CD14-positive monocyte (primary cell): Measurements from ENCODE around the gene EPHB2. TPM values are rescaled to one million over a fixed set of nuclear protein-coding genes. Genes with fewer than 3 reads are reported as not detected.

ENCODE experiments used
- DNase-seq, 3 donors: peaks; one replicate each; pipeline ENCODE4 v3.0.0-alpha.2; 2011 to 2022
- H2AFZ ChIP-seq: 2 replicates; pipeline ENCODE4 v1.6.0; 2012; ENCODE audit warnings: mild to moderate bottlenecking, low read depth, low read length, inconsistent platforms; ENCODE audit not compliant: insufficient read depth, poor library complexity, severe bottlenecking
- H3K27ac ChIP-seq, 2 donors: 1 replicate in 1 of 2; 2 replicates in 1 of 2; pipeline ENCODE4 v1.5.1; 2012 to 2013; ENCODE audit warnings: low read length in 2 of 2, control low read depth in 1 of 2, inconsistent platforms in 1 of 2, low read depth in 1 of 2, mild to moderate bottlenecking in 1 of 2
- H3K27me3 ChIP-seq, 2 donors: one replicate each; pipeline versions ENCODE4 v1.6.0 to v1.6.1; 2011 to 2013; ENCODE audit warnings: low read length in 2 of 2; ENCODE audit not compliant: control insufficient read depth in 2 of 2, insufficient read depth in 2 of 2
- H3K36me3 ChIP-seq, 2 donors: replicated peaks in 1 of 2; 1 replicate in 1 of 2; 2 replicates in 1 of 2; pipeline versions ENCODE4 v1.5.1 to v1.6.1; 2012 to 2013; ENCODE audit warnings: low read length in 2 of 2, control low read depth in 1 of 2, inconsistent platforms in 1 of 2, mild to moderate bottlenecking in 1 of 2; ENCODE audit not compliant: insufficient read depth in 2 of 2, control insufficient read depth in 1 of 2
- H3K4me1 ChIP-seq, 2 donors: 1 replicate in 1 of 2; 2 replicates in 1 of 2; pipeline versions ENCODE4 v1.5.1 to v1.6.1; 2012 to 2013; ENCODE audit warnings: low read length in 2 of 2, control low read depth in 1 of 2, inconsistent platforms in 1 of 2, mild to moderate bottlenecking in 1 of 2, moderate library complexity in 1 of 2; ENCODE audit not compliant: insufficient read depth in 2 of 2, control insufficient read depth in 1 of 2
- H3K4me2 ChIP-seq: replicated peaks from 2 replicates; pipeline ENCODE3; 2012; ENCODE audit warnings: low read length, moderate library complexity, mild to moderate bottlenecking; ENCODE audit not compliant: poor library complexity, severe bottlenecking; ENCODE audit errors: extremely low read depth
- H3K4me3 ChIP-seq, 3 experiments: fragments of 200-600 bp in 1 of 3; sonication (generic) in 1 of 3; replicated peaks in 1 of 3; 1 replicate in 2 of 3; 2 replicates in 1 of 3; pipeline ENCODE4 v1.5.1; 2011 to 2013; ENCODE audit warnings: low read length in 3 of 3, mild to moderate bottlenecking in 3 of 3, control low read depth in 2 of 3, low read depth in 2 of 3, inconsistent platforms in 1 of 3, moderate library complexity in 1 of 3
- H3K79me2 ChIP-seq: 2 replicates; pipeline ENCODE4 v1.6.0; 2012; ENCODE audit warnings: mild to moderate bottlenecking, control low read depth, inconsistent platforms, low read length, moderate library complexity; ENCODE audit not compliant: insufficient read depth
- H3K9ac ChIP-seq: 2 replicates; pipeline ENCODE4 v1.6.0; 2017; ENCODE audit warnings: low read length, mild to moderate bottlenecking; ENCODE audit not compliant: insufficient read depth, poor library complexity, severe bottlenecking
- H3K9me3 ChIP-seq, 2 donors: replicated peaks in 1 of 2; 1 replicate in 1 of 2; 2 replicates in 1 of 2; pipeline versions ENCODE4 v1.5.1 to v1.6.1; 2012 to 2013; ENCODE audit warnings: low read length in 2 of 2, control low read depth in 1 of 2; ENCODE audit not compliant: control insufficient read depth in 1 of 2, insufficient read depth in 1 of 2
- H4K20me1 ChIP-seq: 2 replicates; pipeline ENCODE4 v1.6.0; 2012; ENCODE audit warnings: mild to moderate bottlenecking, low read length, control low read depth, moderate library complexity; ENCODE audit not compliant: insufficient read depth
- H3K27ac Mint-ChIP-seq, 7 donors: one replicate each; pipeline ENCODE4 v1.8.0; 2020; ENCODE audit warnings: mild to moderate bottlenecking in 7 of 7, mixed read lengths in 7 of 7, moderate library complexity in 6 of 7, inconsistent platforms in 2 of 7
- H3K27me3 Mint-ChIP-seq, 3 donors: one replicate each; pipeline ENCODE4 v1.8.0; 2021 to 2022; ENCODE audit warnings: low read depth in 3 of 3, mild to moderate bottlenecking in 3 of 3, mixed read lengths in 3 of 3, moderate library complexity in 3 of 3, inconsistent platforms in 1 of 3
- H3K36me3 Mint-ChIP-seq, 2 donors: one replicate each; pipeline ENCODE4 v1.8.0; 2020; ENCODE audit warnings: mixed read lengths in 2 of 2, inconsistent platforms in 1 of 2, mild to moderate bottlenecking in 1 of 2
- H3K4me1 Mint-ChIP-seq: one replicate; pipeline ENCODE4 v1.8.0; 2020; ENCODE audit warnings: mild to moderate bottlenecking, mixed read lengths
- H3K4me3 Mint-ChIP-seq, 2 donors: one replicate each; pipeline ENCODE4 v1.8.0; 2020; ENCODE audit warnings: mild to moderate bottlenecking in 2 of 2, mixed read lengths in 2 of 2, moderate library complexity in 1 of 2
- H3K9me3 Mint-ChIP-seq, 7 donors: one replicate each; pipeline ENCODE4 v1.8.0; 2020 to 2022; ENCODE audit warnings: mixed read lengths in 7 of 7, mild to moderate bottlenecking in 6 of 7, moderate library complexity in 6 of 7, inconsistent platforms in 2 of 7
- CTCF ChIP-seq: fragments of 200-600 bp; IDR thresholded peaks from one replicate; pipeline ENCODE4 v1.8.0; 2022; ENCODE audit warnings: antibody characterized with exemption, mild to moderate bottlenecking
- WGBS: methylation state at CpG from one replicate; pipeline ENCODE4 v1.1.5; 2013; ENCODE audit warnings: missing lambda C conversion rate; ENCODE audit not compliant: insufficient coverage; 5-methylcytosine and 5-hydroxymethylcytosine counted together
- intact Hi-C, 2 donors: fragments of 100-400 bp; cut with micrococcal nuclease; formaldehyde crosslinking; loops; one replicate each; pipeline versions ENCODE4 v1.15.0 to v1.15.1; 2023
- polyA plus RNA-seq, 3 donors: library from polyadenylated mRNA; depleted of rRNA in 1 of 3; unstranded in 2 of 3; stranded (reverse) in 1 of 3; fragments of 300-500 nt in 2 of 3; fragments of >200 nt in 1 of 3; fragmentation: Illumina TruSeq in 2 of 3; gene quantifications; 1 replicate in 2 of 3; 2 replicates in 1 of 3; pipeline ENCODE4 v1.2.3, GENCODE V29; 2012 to 2021

Gene EPHB2
- polyA plus RNA-seq, 3 donors = 2.9 to 5.6 (median 3.4) TPM

GRCh38 chr1:22680726-22681125, 29.9 kb upstream of the EPHB2 start:
- Histone ChIP-seq H3K36me3 (no peaks in the 10 kb centered on the region), H3K4me1 (no peaks in the 10 kb centered on the region), H4K20me1 (no peaks in the 10 kb centered on the region), H3K27me3 (no peaks in the 10 kb centered on the region), H3K9me3 (no peaks in the 10 kb centered on the region), H3K27ac (no peak overlapping the region), H3K9ac (no peak overlapping the region), H3K4me3 (no peak overlapping the region), H2AFZ (no peak overlapping the region), H3K79me2 (no peaks in the 10 kb centered on the region), H3K4me2 (no peak overlapping the region)
- WGBS = 93% methylated on average over 3 of the region's 9 CpGs
- Mint-ChIP-seq H3K27ac (no peak overlapping the region), H3K36me3 (no peaks in the 10 kb centered on the region), H3K4me3 (no peak overlapping the region), H3K4me1 (no peaks in the 10 kb centered on the region), H3K9me3 (no peaks in the 10 kb centered on the region), H3K27me3 (peaks cover 4 to 5% (median 5%) of the 10 kb centered on the region in 3 donors)
- intact Hi-C loops = no loop called here
- no peak for DNase-seq
- TF ChIP-seq CTCF = no peak

GRCh38 chr1:22681556-22682276, 28.9 kb upstream of the EPHB2 start:
- H2AFZ ChIP-seq = no peak overlapping the region
- no peak overlapping the region for H3K4me3 ChIP-seq
- no peaks in the 10 kb centered on the region for H3K9me3 ChIP-seq
- H3K27ac ChIP-seq = no peak overlapping the region
- no peaks in the 10 kb centered on the region for H3K4me1 Mint-ChIP-seq
- H3K36me3 ChIP-seq = no peaks in the 10 kb centered on the region
- H3K9ac ChIP-seq = no peak overlapping the region
- TF ChIP-seq CTCF = no peak
- WGBS = 83% methylated on average over 8 of the region's 15 CpGs
- no peak overlapping the region for H3K27ac Mint-ChIP-seq
- no peaks in the 10 kb centered on the region for H3K27me3 ChIP-seq
- no peak overlapping the region for H3K4me3 Mint-ChIP-seq
- no peaks in the 10 kb centered on the region for H3K9me3 Mint-ChIP-seq
- no peak overlapping the region for H3K4me2 ChIP-seq
- H4K20me1 ChIP-seq = no peaks in the 10 kb centered on the region
- no peaks in the 10 kb centered on the region for H3K36me3 Mint-ChIP-seq
- H3K27me3 Mint-ChIP-seq = peaks cover 3 to 5% (median 3%) of the 10 kb centered on the region in 3 donors
- H3K4me1 ChIP-seq = no peaks in the 10 kb centered on the region
- intact Hi-C loops = no loop called here
- DNase-seq = no peak
- no peaks in the 10 kb centered on the region for H3K79me2 ChIP-seq
